ENCODE results near the gene CD4.
"Not testable (repeated sequence)": the region's sequence is repeated elsewhere in the genome, so short reads cannot be mapped to it uniquely, and the experiment has no call there.

Gene CD4

GRCh38 chr12:6849976-6850560 lies 60.7 kb downstream of the CD4 start:
- DNase-seq: no peak

- DNase-seq: no peak
Observed at GRCh38 chr12:6850796-6851152, 61.4 kb downstream of the CD4 start.

- DNase-seq: peak; percentile 97
Observed at GRCh38 chr12:6851153-6851920, 62.0 kb downstream of the CD4 start, which contains the start of gene CDCA3. CDCA3 (minus strand) TSS chr12:6851286; CDS start chr12:6850952, 334 bp downstream.

GRCh38 chr12:6851921-6852650 lies 62.8 kb downstream of the CD4 start, which contains the start of gene USP5:
USP5 (plus strand) TSS chr12:6852150; CDS start chr12:6852180, 30 bp downstream.
- peak; percentile 99 for DNase-seq

- peak; percentile 56 for DNase-seq
Observed at GRCh38 chr12:6852651-6853354, 63.5 kb downstream of the CD4 start.

GRCh38 chr12:6853626-6854025 lies 64.3 kb downstream of the CD4 start:
- no peak for DNase-seq

GRCh38 chr12:6854036-6854435 lies 64.7 kb downstream of the CD4 start:
- no peak for DNase-seq

GRCh38 chr12:6855322-6855721 lies 66.0 kb downstream of the CD4 start:
- no peak for DNase-seq

- no peak for DNase-seq
Observed at GRCh38 chr12:6858799-6859198, 69.5 kb downstream of the CD4 start.

GRCh38 chr12:6860116-6860515 lies 70.8 kb downstream of the CD4 start:
- no peak for DNase-seq

- no peak for DNase-seq
Observed at GRCh38 chr12:6860942-6861341, 71.6 kb downstream of the CD4 start.

- no peak for DNase-seq
Observed at GRCh38 chr12:6861391-6861790, 72.1 kb downstream of the CD4 start.

GRCh38 chr12:6863033-6863432 lies 73.7 kb downstream of the CD4 start:
- no peak for DNase-seq

GRCh38 chr12:6863586-6864321 lies 74.4 kb downstream of the CD4 start:
- DNase-seq: no peak

GRCh38 chr12:6865307-6865706 lies 76.0 kb downstream of the CD4 start:
- not testable (repeated sequence) for DNase-seq

- no peak for DNase-seq
Observed at GRCh38 chr12:6866163-6866919, 77.0 kb downstream of the CD4 start.

GRCh38 chr12:6866920-6867412 lies 77.6 kb downstream of the CD4 start:
- DNase-seq: no peak

- DNase-seq: peak; percentile 85
Observed at GRCh38 chr12:6867413-6868210, 78.3 kb downstream of the CD4 start, which contains the start of gene TPI1. TPI1 (plus strand) TSS chr12:6867531; CDS start chr12:6867567, 36 bp downstream.

GRCh38 chr12:6868211-6869048 lies 79.1 kb downstream of the CD4 start:
- no peak for DNase-seq

All from CD4-positive, alpha-beta T cell treated with Interleukin-15 for 1 hour (primary cell).